IPS-18a (cell line): ENCODE measurements around the gene ITPKA.

Experiments used
- H3K27ac ChIP-seq: one replicate; pipeline ENCODE4 v1.5.1; 2013; ENCODE audit warnings: low read length
- H3K27me3 ChIP-seq: one replicate; pipeline ENCODE4 v1.6.1; 2013; ENCODE audit warnings: mild to moderate bottlenecking, low read length; ENCODE audit not compliant: control insufficient read depth, insufficient read depth
- H3K36me3 ChIP-seq: one replicate; pipeline ENCODE4 v1.6.1; 2013; ENCODE audit warnings: low read depth, low read length; ENCODE audit not compliant: control insufficient read depth
- H3K4me1 ChIP-seq: one replicate; pipeline ENCODE4 v1.6.1; 2013; ENCODE audit warnings: low read depth, low read length; ENCODE audit not compliant: control insufficient read depth
- H3K4me3 ChIP-seq: one replicate; pipeline ENCODE4 v1.5.1; 2013; ENCODE audit warnings: low read length
- H3K9ac ChIP-seq: one replicate; pipeline ENCODE4 v1.6.1; 2013; ENCODE audit warnings: mild to moderate bottlenecking, low read length, moderate library complexity
- H3K9me3 ChIP-seq: one replicate; pipeline ENCODE4 v1.6.1; 2013; ENCODE audit warnings: low read depth, low read length; ENCODE audit not compliant: control insufficient read depth

Gene ITPKA

GRCh38 chr15:41480396-41481140 is 13.1 kb upstream of the ITPKA start:
- Histone ChIP-seq H3K4me3 (no peak overlapping the region), H3K27me3 (no peaks in the 10 kb centered on the region), H3K27ac (no peak overlapping the region), H3K36me3 (peaks cover 66% of the 10 kb centered on the region), H3K9me3 (no peaks in the 10 kb centered on the region), H3K4me1 (no peaks in the 10 kb centered on the region), H3K9ac (no peak overlapping the region)

- H3K27me3 ChIP-seq = no peaks in the 10 kb centered on the region
- no peaks in the 10 kb centered on the region for H3K4me1 ChIP-seq
- H3K27ac ChIP-seq = no peak overlapping the region
- no peaks in the 10 kb centered on the region for H3K9me3 ChIP-seq
- peaks cover 49% of the 10 kb centered on the region for H3K36me3 ChIP-seq
- no peak overlapping the region for H3K9ac ChIP-seq
- H3K4me3 ChIP-seq = no peak overlapping the region
Measured at GRCh38 chr15:41482110-41482877, 11.4 kb upstream of the ITPKA start.

DNA sequence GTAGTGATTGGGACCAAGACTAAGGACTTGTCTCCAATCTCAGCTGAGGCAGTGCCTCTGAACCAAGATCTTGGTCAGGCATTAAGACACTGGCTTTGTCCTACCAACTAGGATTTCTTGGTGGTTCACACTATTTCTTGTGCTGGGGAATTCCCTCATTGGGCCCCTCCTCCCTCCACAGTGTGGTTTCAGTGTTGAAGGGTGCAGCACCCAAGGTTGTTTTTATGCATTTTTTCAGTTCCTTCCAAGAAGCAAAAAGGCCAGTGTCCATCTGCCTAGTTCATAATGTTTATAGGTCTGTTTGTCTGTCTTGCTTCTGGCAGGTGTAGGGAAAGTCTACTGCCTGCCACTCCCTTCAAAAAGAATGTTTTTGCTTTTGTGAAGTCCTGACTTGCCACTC is 10.6 kb upstream of the ITPKA start:
- Histone ChIP-seq H3K36me3 (peaks cover 43% of the 10 kb centered on the region), H3K4me1 (no peaks in the 10 kb centered on the region), H3K27me3 (no peaks in the 10 kb centered on the region), H3K4me3 (no peak overlapping the region), H3K9me3 (no peaks in the 10 kb centered on the region), H3K9ac (no peak overlapping the region), H3K27ac (no peak overlapping the region)

GRCh38 chr15:41483519-41483918 is 10.2 kb upstream of the ITPKA start:
- peaks cover 40% of the 10 kb centered on the region for H3K36me3 ChIP-seq
- H3K27ac ChIP-seq = no peak overlapping the region
- H3K4me1 ChIP-seq = no peaks in the 10 kb centered on the region
- H3K4me3 ChIP-seq = no peak overlapping the region
- no peaks in the 10 kb centered on the region for H3K27me3 ChIP-seq
- H3K9ac ChIP-seq = no peak overlapping the region
- no peaks in the 10 kb centered on the region for H3K9me3 ChIP-seq

GRCh38 chr15:41484937-41485625 is 8.6 kb upstream of the ITPKA start:
- no peak overlapping the region for H3K4me3 ChIP-seq
- no peak overlapping the region for H3K27ac ChIP-seq
- no peaks in the 10 kb centered on the region for H3K4me1 ChIP-seq
- peaks cover 25% of the 10 kb centered on the region for H3K36me3 ChIP-seq
- no peak overlapping the region for H3K9ac ChIP-seq
- H3K27me3 ChIP-seq = no peaks in the 10 kb centered on the region
- no peaks in the 10 kb centered on the region for H3K9me3 ChIP-seq

GRCh38 chr15:41486286-41486685 is 7.4 kb upstream of the ITPKA start:
- H3K36me3 ChIP-seq = peaks cover 13% of the 10 kb centered on the region
- H3K27ac ChIP-seq = no peak overlapping the region
- no peaks in the 10 kb centered on the region for H3K9me3 ChIP-seq
- H3K4me1 ChIP-seq = no peaks in the 10 kb centered on the region
- H3K9ac ChIP-seq = no peak overlapping the region
- H3K27me3 ChIP-seq = peaks cover 11% of the 10 kb centered on the region
- no peak overlapping the region for H3K4me3 ChIP-seq

DNA sequence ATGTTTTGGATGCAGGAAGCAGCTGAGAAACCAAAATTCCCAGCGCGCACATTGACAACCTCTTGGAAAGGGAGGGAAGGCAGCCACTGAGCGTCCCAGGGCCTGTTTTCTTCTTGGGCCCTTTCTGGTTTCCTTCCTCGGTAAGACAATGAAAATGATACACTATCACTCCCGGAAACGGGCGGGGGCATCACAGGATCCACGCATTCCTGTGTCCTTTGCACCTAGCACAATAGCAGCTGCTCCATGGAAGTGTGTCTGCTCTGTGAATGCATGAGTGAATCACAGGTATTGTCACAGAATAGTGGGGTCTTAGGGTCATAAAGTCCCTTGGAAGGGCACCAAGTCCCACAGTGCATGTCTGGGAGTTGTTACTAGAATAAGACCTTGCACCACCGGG is 6.3 kb upstream of the ITPKA start:
- Histone ChIP-seq H3K4me1 (peaks cover 2% of the 10 kb centered on the region), H3K27ac (no peak overlapping the region), H3K9me3 (no peaks in the 10 kb centered on the region)

DNA sequence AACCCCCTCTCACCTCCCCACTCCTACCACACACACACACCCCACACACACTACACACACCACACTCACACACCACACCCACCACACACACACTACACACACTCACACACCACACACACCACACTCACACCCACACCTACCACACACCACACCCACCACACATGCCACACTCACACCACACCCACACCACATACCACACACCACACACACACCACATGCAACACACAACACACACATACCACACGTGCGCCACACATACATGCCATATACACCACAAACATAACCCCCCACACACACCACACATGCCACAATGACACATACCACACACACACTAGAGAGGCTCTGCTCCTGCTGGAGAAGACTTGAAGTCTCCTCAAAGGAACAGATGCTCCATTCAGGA is 5.9 kb upstream of the ITPKA start:
- peaks cover 27% of the 10 kb centered on the region for H3K27me3 ChIP-seq

More for the DNA sequence above, 6.3 kb upstream of the ITPKA start:
- no peak overlapping the region for H3K9ac ChIP-seq
- peaks cover 22% of the 10 kb centered on the region for H3K27me3 ChIP-seq
- no peak overlapping the region for H3K4me3 ChIP-seq
- peaks cover 2% of the 10 kb centered on the region for H3K36me3 ChIP-seq

GRCh38 chr15:41489641-41490040 is 4.0 kb upstream of the ITPKA start:
- no peak overlapping the region for H3K4me3 ChIP-seq
- H3K27me3 ChIP-seq = peaks cover 43% of the 10 kb centered on the region
- no peaks in the 10 kb centered on the region for H3K9me3 ChIP-seq
- H3K9ac ChIP-seq = no peak overlapping the region
- H3K27ac ChIP-seq = no peak overlapping the region
- H3K36me3 ChIP-seq = no peaks in the 10 kb centered on the region
- peaks cover 9% of the 10 kb centered on the region for H3K4me1 ChIP-seq

More for the DNA sequence above, 5.9 kb upstream of the ITPKA start:
- no peak overlapping the region for H3K27ac ChIP-seq
- no peak overlapping the region for H3K4me3 ChIP-seq
- no peak overlapping the region for H3K9ac ChIP-seq
- H3K9me3 ChIP-seq = no peaks in the 10 kb centered on the region
- H3K36me3 ChIP-seq = no peaks in the 10 kb centered on the region
- peaks cover 6% of the 10 kb centered on the region for H3K4me1 ChIP-seq

- Histone ChIP-seq H3K36me3 (no peaks in the 10 kb centered on the region), H3K27ac (no peak overlapping the region), H3K9me3 (no peaks in the 10 kb centered on the region), H3K9ac (no peak overlapping the region), H3K27me3 (peaks cover 51% of the 10 kb centered on the region), H3K4me3 (no peak overlapping the region), H3K4me1 (peaks cover 9% of the 10 kb centered on the region)
Measured at GRCh38 chr15:41490355-41490754, 3.3 kb upstream of the ITPKA start.

DNA sequence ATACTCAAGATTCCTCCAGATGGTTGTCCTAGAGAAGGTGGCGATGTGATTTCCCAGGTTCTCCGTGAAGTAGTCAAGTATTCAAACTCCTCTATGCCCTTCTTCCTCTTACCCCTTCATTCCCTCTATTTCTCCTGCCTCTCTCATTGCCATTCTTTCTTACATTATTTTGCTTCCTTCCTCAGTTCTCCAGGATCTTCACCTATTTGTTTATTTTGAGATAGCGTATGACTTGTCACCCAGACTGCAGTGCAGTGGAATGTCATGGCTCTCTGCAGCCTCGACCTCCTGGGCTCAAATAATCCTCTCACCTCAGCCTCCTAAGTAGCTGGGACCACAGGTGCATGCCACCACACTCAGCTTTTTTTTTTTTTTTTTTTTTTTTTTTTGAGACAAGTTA is 1.8 kb upstream of the ITPKA start:
- Histone ChIP-seq H3K4me3 (no peak overlapping the region), H3K4me1 (peaks cover 9% of the 10 kb centered on the region), H3K9ac (no peak overlapping the region), H3K36me3 (no peaks in the 10 kb centered on the region), H3K27ac (no peak overlapping the region), H3K27me3 (peaks cover 66% of the 10 kb centered on the region), H3K9me3 (no peaks in the 10 kb centered on the region)
